ENCODE results near the gene MCHR1. TPM values are rescaled to one million over a fixed set of nuclear protein-coding genes. Genes with fewer than 3 reads are reported as not detected.
"Not testable (repeated sequence)": the region's sequence is repeated elsewhere in the genome, so short reads cannot be mapped to it uniquely, and the experiment has no call there.

MCHR1 gene
- total RNA-seq, 4 donors from 2014 or later, result 0.27 to 0.40 TPM; not detected in 2

- H3K27me3 ChIP-seq, result peaks cover 11% of the 10 kb centered on the region
- no peaks in the 10 kb centered on the region for H3K36me3 ChIP-seq
- H3K9me3 ChIP-seq, result no peaks in the 10 kb centered on the region
- H3K4me1 ChIP-seq, result peaks cover 0 to 5% (median 2%) of the 10 kb centered on the region in 3 donors
- WGBS, 2 donors (ENCODE audit: low coverage in 1 of 2), result 20 to 40% methylated on average over 1 of the region's 4 CpGs
- ATAC-seq, result no peak
- TF ChIP-seq POLR2AphosphoS5 (IDR thresholded peaks at IDR 0.05), result no peak
- no peak for TF ChIP-seq CTCF (IDR thresholded peaks at IDR 0.05)
- TF ChIP-seq POLR2A (IDR thresholded peaks at IDR 0.05), result no peak
- no peak overlapping the region for H3K4me3 ChIP-seq
- H3K27ac ChIP-seq, result no peak overlapping the region
Measured at GRCh38 chr22:40674274-40674673, 5.0 kb upstream of the MCHR1 start.

GRCh38 chr22:40676166-40676565 is 3.1 kb upstream of the MCHR1 start:
- not testable (repeated sequence) for H3K9me3 ChIP-seq, H3K36me3 ChIP-seq, ATAC-seq, H3K4me3 ChIP-seq, H3K27ac ChIP-seq
- WGBS, 2 donors (ENCODE audit: low coverage in 1 of 2), result 80 to 83% methylated on average over 1 to 3 of the region's 4 CpGs
- H3K4me1 ChIP-seq, result peaks cover 0 to 17% (median 7%) of the 10 kb centered on the region in 3 donors
- H3K27me3 ChIP-seq, result peaks cover 16% of the 10 kb centered on the region

GRCh38 chr22:40676644-40677043 is 2.6 kb upstream of the MCHR1 start:
- H3K36me3 ChIP-seq, result no peaks in the 10 kb centered on the region
- peaks cover 0 to 17% (median 7%) of the 10 kb centered on the region in 3 donors for H3K4me1 ChIP-seq
- 100% methylated on average over 2 to 3 of the region's 3 CpGs for WGBS, 2 donors (ENCODE audit: low coverage in 1 of 2)
- no peak for ATAC-seq
- H3K4me3 ChIP-seq, result no peak overlapping the region
- no peak overlapping the region for H3K27ac ChIP-seq
- no peaks in the 10 kb centered on the region for H3K9me3 ChIP-seq
- TF ChIP-seq EP300 (IDR thresholded peaks at IDR 0.05), result no peak
- no peak for TF ChIP-seq CTCF (IDR thresholded peaks at IDR 0.05)
- TF ChIP-seq POLR2A (IDR thresholded peaks at IDR 0.05), result no peak
- no peak for TF ChIP-seq POLR2AphosphoS5 (IDR thresholded peaks at IDR 0.05)
- peaks cover 16% of the 10 kb centered on the region for H3K27me3 ChIP-seq

- Histone ChIP-seq H3K36me3 (no peaks in the 10 kb centered on the region), H3K4me1 (peaks cover 0 to 24% (median 12%) of the 10 kb centered on the region in 3 donors), H3K9me3 (no peaks in the 10 kb centered on the region), H3K27me3 (peaks cover 16% of the 10 kb centered on the region), H3K27ac (no peak overlapping the region), H3K4me3 (peak overlapping the region in 1 of 2 donors; percentile 37)
- ATAC-seq, result no peak
- 79% methylated on average over 2 of the region's 14 CpGs; no CpG with 5 or more reads in 1 of the 2 donors for WGBS, 2 donors (ENCODE audit: low coverage in 1 of 2)
- TF ChIP-seq POLR2AphosphoS5 (IDR thresholded peaks at IDR 0.05), result no peak
- no peak for TF ChIP-seq CTCF (IDR thresholded peaks at IDR 0.05)
- no peak for TF ChIP-seq EP300 (IDR thresholded peaks at IDR 0.05)
- no peak for TF ChIP-seq POLR2A (IDR thresholded peaks at IDR 0.05)
Measured at GRCh38 chr22:40678493-40679248, 613 bp upstream of the MCHR1 start.

- Histone ChIP-seq H3K36me3 (no peaks in the 10 kb centered on the region), H3K27me3 (peaks cover 20% of the 10 kb centered on the region), H3K27ac (no peak overlapping the region), H3K9me3 (no peaks in the 10 kb centered on the region), H3K4me1 (peaks cover 0 to 24% (median 12%) of the 10 kb centered on the region in 3 donors), H3K4me3 (peak overlapping the region in 1 of 2 donors; percentile 37)
- TF ChIP-seq CTCF (IDR thresholded peaks at IDR 0.05) (no peak), EP300 (IDR thresholded peaks at IDR 0.05) (no peak), POLR2AphosphoS5 (IDR thresholded peaks at IDR 0.05) (no peak), POLR2A (IDR thresholded peaks at IDR 0.05) (no peak)
- ATAC-seq, result no peak
- WGBS, 2 donors (ENCODE audit: low coverage in 1 of 2), result 32 to 83% methylated on average over 7 to 8 of the region's 9 CpGs
Measured at GRCh38 chr22:40679964-40680818, 907 bp downstream of the MCHR1 start.
